ENCODE results near the gene UNC13A. TPM values are rescaled to one million over a fixed set of nuclear protein-coding genes. Genes with fewer than 3 reads are reported as not detected.

Gene UNC13A
- total and polyA plus RNA-seq, 8 donors = under 0.01 to 2.2 (median 0.15) TPM; not detected in 1

DNA sequence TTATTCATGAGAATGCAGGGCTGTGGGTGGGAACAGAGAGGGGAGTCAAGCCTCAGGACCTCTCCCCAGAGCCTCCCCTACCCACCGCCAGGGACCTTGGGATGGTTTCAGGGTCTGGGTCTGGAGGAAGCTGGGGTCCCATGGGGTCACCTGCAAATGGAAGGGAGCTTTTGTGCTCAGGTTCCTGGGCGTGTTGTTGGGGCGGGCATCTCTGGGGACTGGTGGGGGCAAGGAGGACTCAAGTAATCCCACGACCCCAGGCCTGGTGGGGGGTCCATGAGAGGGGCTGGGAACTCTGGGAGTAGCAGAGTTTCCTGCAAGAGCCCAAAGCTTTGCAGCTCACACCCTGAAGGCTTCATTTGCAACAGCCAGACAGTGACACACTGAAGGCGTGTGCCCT, 60.2 kb downstream of the UNC13A start:
- Histone ChIP-seq H3K27me3 (peaks cover 0 to 8% (median 0%) of the 10 kb centered on the region in 3 donors), H3K4me3 (no peak overlapping the region), H3K9me3 (no peaks in the 10 kb centered on the region), H3K36me3 (no peaks in the 10 kb centered on the region), H3K4me1 (no peaks in the 10 kb centered on the region), H3K27ac (no peak overlapping the region)
- TF ChIP-seq POLR2AphosphoS5 (IDR thresholded peaks at IDR 0.05) (no peak), POLR2A (IDR thresholded peaks at IDR 0.05) (no peak), EP300 (IDR thresholded peaks at IDR 0.05) (no peak)
- TF ChIP-seq, protein P1, sequence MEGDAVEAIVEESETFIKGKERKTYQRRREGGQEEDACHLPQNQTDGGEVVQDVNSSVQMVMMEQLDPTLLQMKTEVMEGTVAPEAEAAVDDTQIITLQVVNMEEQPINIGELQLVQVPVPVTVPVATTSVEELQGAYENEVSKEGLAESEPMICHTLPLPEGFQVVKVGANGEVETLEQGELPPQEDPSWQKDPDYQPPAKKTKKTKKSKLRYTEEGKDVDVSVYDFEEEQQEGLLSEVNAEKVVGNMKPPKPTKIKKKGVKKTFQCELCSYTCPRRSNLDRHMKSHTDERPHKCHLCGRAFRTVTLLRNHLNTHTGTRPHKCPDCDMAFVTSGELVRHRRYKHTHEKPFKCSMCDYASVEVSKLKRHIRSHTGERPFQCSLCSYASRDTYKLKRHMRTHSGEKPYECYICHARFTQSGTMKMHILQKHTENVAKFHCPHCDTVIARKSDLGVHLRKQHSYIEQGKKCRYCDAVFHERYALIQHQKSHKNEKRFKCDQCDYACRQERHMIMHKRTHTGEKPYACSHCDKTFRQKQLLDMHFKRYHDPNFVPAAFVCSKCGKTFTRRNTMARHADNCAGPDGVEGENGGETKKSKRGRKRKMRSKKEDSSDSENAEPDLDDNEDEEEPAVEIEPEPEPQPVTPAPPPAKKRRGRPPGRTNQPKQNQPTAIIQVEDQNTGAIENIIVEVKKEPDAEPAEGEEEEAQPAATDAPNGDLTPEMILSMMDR (IDR thresholded peaks at IDR 0.05) = no peak
- WGBS, 5 donors = 63 to 71% (median 70%) methylated on average over 4 to 5 of the region's 5 CpGs
- no peak for DNase-seq
- intact Hi-C loops (cut with DNase I; ENCODE audit: low total_unique reads) = no loop called here

GRCh38 chr19:17627161-17627560, 61.0 kb downstream of the UNC13A start:
- TF ChIP-seq, protein P1 (IDR thresholded peaks at IDR 0.05) = no peak
- no peak for TF ChIP-seq EP300 (IDR thresholded peaks at IDR 0.05)
- TF ChIP-seq POLR2A (IDR thresholded peaks at IDR 0.05) = no peak
- TF ChIP-seq POLR2AphosphoS5 (IDR thresholded peaks at IDR 0.05) = no peak
- WGBS, 5 donors = 83 to 94% (median 89%) methylated on average over 3 of the region's 3 CpGs
- H3K27ac ChIP-seq = no peak overlapping the region
- H3K4me3 ChIP-seq = no peak overlapping the region
- no peak for DNase-seq
- H3K9me3 ChIP-seq = peaks cover 0 to 2% (median 2%) of the 10 kb centered on the region in 4 donors
- intact Hi-C loops (cut with DNase I; ENCODE audit: low total_unique reads) = no loop called here
- H3K27me3 ChIP-seq = peaks cover 0 to 8% (median 0%) of the 10 kb centered on the region in 3 donors
- H3K36me3 ChIP-seq = no peaks in the 10 kb centered on the region
- H3K4me1 ChIP-seq = no peaks in the 10 kb centered on the region

DNA sequence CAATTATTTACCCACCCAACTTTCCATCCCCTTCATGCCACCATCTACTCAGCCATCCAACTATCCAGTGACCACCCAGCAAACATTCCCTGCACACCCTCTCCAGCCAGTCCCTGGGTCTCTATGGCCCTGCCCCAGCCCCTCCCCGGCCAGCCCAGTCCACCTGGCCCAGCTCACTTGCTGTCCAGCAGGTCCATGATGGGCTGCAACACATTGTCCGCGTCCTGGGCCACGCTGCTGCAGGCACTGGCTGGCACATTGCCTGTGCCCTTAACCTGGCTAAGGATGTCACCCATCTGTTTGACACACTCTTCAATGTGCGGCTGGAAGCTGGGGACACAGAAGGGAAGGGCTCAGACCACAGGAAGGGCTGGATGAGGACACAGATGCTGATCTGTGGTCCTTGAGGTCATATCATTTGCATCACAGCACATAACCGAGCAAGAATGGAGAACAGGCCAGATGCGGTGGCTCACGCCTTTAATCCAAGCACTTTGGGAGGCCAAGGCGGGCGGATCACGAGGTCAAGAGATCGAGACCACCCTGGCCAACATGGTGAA, 61.6 kb downstream of the UNC13A start:
- intact Hi-C loops (cut with DNase I; ENCODE audit: low total_unique reads) = no loop called here
- Histone ChIP-seq H3K27me3 (peaks cover 0 to 8% (median 0%) of the 10 kb centered on the region in 3 donors), H3K4me1 (no peaks in the 10 kb centered on the region), H3K27ac (no peak overlapping the region), H3K4me3 (no peak overlapping the region), H3K36me3 (no peaks in the 10 kb centered on the region), H3K9me3 (peaks cover 0 to 9% (median 8%) of the 10 kb centered on the region in 4 donors)
- DNase-seq = no peak
- TF ChIP-seq POLR2AphosphoS5 (IDR thresholded peaks at IDR 0.05) = no peak
- TF ChIP-seq, protein P1 (IDR thresholded peaks at IDR 0.05) = no peak
- TF ChIP-seq EP300 (IDR thresholded peaks at IDR 0.05) = no peak
- no peak for TF ChIP-seq POLR2A (IDR thresholded peaks at IDR 0.05)
- 73 to 83% (median 80%) methylated on average over 11 to 12 of the region's 12 CpGs for WGBS, 5 donors

- H3K27me3 ChIP-seq = peaks cover 0 to 9% (median 0%) of the 10 kb centered on the region in 3 donors
Measured at GRCh38 chr19:17625980-17626379, 62.2 kb downstream of the UNC13A start.

More at GRCh38 chr19:17625980-17626379, 62.2 kb downstream of the UNC13A start:
- Histone ChIP-seq H3K36me3 (no peaks in the 10 kb centered on the region), H3K27ac (no peak overlapping the region), H3K4me3 (no peak overlapping the region), H3K9me3 (peaks cover 0 to 12% (median 10%) of the 10 kb centered on the region in 4 donors), H3K4me1 (no peaks in the 10 kb centered on the region)
- 46 to 62% (median 54%) methylated on average over 2 of the region's 2 CpGs for WGBS, 5 donors
- TF ChIP-seq POLR2A (IDR thresholded peaks at IDR 0.05) (no peak), EP300 (IDR thresholded peaks at IDR 0.05) (no peak), POLR2AphosphoS5 (IDR thresholded peaks at IDR 0.05) (no peak)
- TF ChIP-seq, protein P1 (IDR thresholded peaks at IDR 0.05) = no peak
- intact Hi-C loops (cut with DNase I; ENCODE audit: low total_unique reads) = no loop called here
- no peak for DNase-seq

Measured in stomach (tissue), 9 donors.